GM18909 (cell line): ENCODE results near the gene ZNF225.
"Not testable (repeated sequence)": the region's sequence is repeated elsewhere in the genome, so short reads cannot be mapped to it uniquely, and the experiment has no call there.

Experiments used
- ATAC-seq: cut with Tn5 transposase; IDR thresholded peaks from one replicate; pipeline ENCODE4 v1.9.1; 2021; ENCODE audit warnings: mild to moderate bottlenecking; ENCODE audit not compliant: unreplicated experiment, poor library complexity

The ZNF225 gene

GRCh38 chr19:44151491-44151890 lies 38.3 kb downstream of the ZNF225 start:
- no peak for ATAC-seq

DNA sequence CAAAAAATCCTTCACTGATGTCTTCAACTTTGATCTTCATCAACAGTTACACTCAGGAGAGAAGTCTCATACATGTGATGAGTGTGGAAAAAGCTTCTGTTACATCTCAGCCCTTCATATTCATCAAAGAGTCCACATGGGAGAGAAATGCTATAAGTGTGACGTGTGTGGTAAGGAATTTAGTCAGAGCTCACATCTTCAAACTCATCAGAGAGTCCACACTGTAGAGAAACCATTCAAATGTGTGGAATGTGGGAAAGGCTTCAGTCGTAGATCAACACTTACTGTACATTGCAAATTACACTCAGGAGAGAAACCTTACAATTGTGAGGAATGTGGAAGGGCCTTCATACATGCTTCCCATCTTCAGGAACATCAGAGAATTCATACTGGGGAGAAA lies 43.3 kb downstream of the ZNF225 start:
- ATAC-seq: no peak

GRCh38 chr19:44163789-44164188 lies 50.6 kb downstream of the ZNF225 start:
- no peak for ATAC-seq

- ATAC-seq: peak; percentile 24
These were observed 51.1 kb downstream of the ZNF225 start for GRCh38 chr19:44164327-44164672.

DNA sequence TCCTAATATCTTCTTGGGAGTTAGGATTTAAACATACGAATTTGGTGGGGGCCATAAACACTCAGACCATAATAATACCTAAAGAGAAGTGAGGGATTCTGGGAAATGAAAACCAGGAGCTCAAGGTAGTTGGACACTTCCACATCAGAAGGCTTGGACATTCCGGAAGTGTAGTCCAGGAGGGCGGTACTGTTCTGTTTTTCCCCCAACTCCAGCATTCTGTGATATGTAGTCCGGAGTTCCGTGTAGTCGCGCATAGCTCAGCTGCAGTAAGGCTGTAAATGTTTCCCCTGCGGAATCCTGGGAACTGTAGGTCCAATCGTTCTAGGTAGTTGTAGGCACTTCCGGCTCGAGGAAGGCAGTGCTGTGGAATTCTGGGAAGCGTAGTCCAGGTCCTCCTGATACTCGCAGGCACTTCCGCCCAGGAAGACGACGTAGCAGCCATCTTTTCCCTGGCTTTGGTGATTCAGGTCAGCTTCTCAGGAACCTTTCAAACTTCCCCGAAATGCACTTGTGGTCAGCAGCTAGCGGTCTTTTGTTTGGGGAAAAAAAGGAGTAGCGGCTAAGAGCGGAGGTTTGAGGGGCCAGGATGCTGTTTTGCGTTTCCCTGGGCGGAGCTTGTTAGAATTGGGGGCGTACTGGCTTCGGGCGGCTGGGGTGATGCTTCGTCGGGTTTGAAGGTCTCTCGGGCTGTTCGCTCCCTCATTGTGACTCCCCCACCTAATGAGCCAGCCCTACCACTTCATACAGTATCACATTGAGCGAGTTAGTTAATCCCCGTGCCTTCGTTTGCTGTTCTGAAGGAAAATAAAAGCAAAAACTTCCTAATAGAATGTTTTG lies 51.7 kb downstream of the ZNF225 start, which contains the start of gene ZNF226:
TSS of gene ZNF226 (plus strand) at position 428 of the 840 bp plus-strand sequence. CDS start 4,981 bp downstream, outside the sequence.
- ATAC-seq: peak; percentile 94

- not testable (repeated sequence) for ATAC-seq
These were observed 57.5 kb downstream of the ZNF225 start for GRCh38 chr19:44170660-44171059.

DNA sequence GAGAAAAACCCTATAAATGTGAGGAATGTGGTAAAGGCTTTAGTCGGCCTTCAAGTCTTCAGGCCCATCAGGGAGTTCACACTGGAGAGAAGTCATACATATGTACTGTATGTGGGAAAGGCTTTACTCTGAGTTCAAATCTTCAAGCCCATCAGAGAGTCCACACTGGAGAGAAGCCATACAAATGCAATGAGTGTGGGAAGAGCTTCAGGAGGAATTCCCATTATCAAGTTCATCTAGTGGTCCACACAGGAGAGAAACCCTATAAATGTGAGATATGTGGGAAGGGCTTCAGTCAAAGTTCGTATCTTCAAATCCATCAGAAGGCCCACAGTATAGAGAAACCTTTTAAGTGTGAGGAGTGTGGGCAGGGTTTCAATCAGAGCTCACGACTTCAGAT lies 63.4 kb downstream of the ZNF225 start:
- ATAC-seq: no peak

GRCh38 chr19:44180968-44181367 lies 67.8 kb downstream of the ZNF225 start:
- no peak for ATAC-seq

DNA sequence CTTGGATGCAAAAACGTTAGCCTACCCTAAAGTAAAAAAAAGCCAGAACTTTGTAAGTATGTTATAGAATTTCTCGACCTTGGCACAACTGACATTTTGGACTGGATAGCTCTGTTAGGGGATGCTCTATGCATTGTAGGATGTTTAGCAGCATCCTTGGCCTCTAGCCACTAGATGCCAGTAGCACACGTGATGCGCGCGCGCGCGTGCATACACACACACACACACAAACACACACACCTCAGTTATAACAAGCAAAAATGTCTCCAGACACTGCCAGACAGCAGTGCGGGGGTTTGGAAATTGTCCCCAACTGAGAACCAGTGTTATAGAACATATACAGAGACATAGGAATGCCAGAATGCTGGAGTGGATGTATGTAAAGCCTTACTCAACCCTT lies 68.9 kb downstream of the ZNF225 start:
- ATAC-seq: no peak
